T-helper 2 cell treated with Interferon-gamma antibody and Interleukin-4, amounts not matched to agents 5 μg/mL and 100 μg/mL, for 36 hours (primary cell): ENCODE results near the gene CCDC158.
"Not testable (repeated sequence)": the region's sequence is repeated elsewhere in the genome, so short reads cannot be mapped to it uniquely, and the experiment has no call there.

Experiments
- DNase-seq: peaks from one replicate; pipeline ENCODE4 v3.0.0; 2021; ENCODE audit warnings: low spot score
- H3K27ac Mint-ChIP-seq: one replicate; pipeline ENCODE4 v1.8.0; 2021; ENCODE audit warnings: mild to moderate bottlenecking, mixed read lengths
- H3K27me3 Mint-ChIP-seq: one replicate; pipeline ENCODE4 v1.8.0; 2021; ENCODE audit warnings: low read depth, mixed read lengths
- H3K36me3 Mint-ChIP-seq: one replicate; pipeline ENCODE4 v1.8.0; 2021; ENCODE audit warnings: low read depth, mixed read lengths
- H3K4me1 Mint-ChIP-seq: one replicate; pipeline ENCODE4 v1.8.0; 2021; ENCODE audit warnings: low read depth, mixed read lengths
- H3K4me3 Mint-ChIP-seq: one replicate; pipeline ENCODE4 v1.8.0; 2022; ENCODE audit warnings: mild to moderate bottlenecking, moderate library complexity, mixed read lengths
- H3K9me3 Mint-ChIP-seq: one replicate; pipeline ENCODE4 v1.8.0; 2021; ENCODE audit warnings: mixed read lengths

Gene CCDC158

GRCh38 chr4:76443376-76443775, 22.4 kb upstream of the CCDC158 start:
- Mint-ChIP-seq H3K27ac (no peak overlapping the region), H3K9me3 (no peaks in the 10 kb centered on the region), H3K4me1 (no peaks in the 10 kb centered on the region), H3K27me3 (peaks cover 3% of the 10 kb centered on the region), H3K4me3 (no peak overlapping the region), H3K36me3 (no peaks in the 10 kb centered on the region)
- DNase-seq: no peak

GRCh38 chr4:76442807-76443206, 21.9 kb upstream of the CCDC158 start:
- H3K9me3 Mint-ChIP-seq: no peaks in the 10 kb centered on the region
- DNase-seq: no peak
- peaks cover 4% of the 10 kb centered on the region for H3K27me3 Mint-ChIP-seq
- no peak overlapping the region for H3K27ac Mint-ChIP-seq
- no peaks in the 10 kb centered on the region for H3K4me1 Mint-ChIP-seq
- no peak overlapping the region for H3K4me3 Mint-ChIP-seq
- H3K36me3 Mint-ChIP-seq: no peaks in the 10 kb centered on the region

- no peak for DNase-seq
- Mint-ChIP-seq H3K4me3 (no peak overlapping the region), H3K27me3 (peaks cover 13% of the 10 kb centered on the region), H3K9me3 (no peaks in the 10 kb centered on the region), H3K4me1 (no peaks in the 10 kb centered on the region), H3K27ac (no peak overlapping the region), H3K36me3 (no peaks in the 10 kb centered on the region)
These were observed 20.9 kb upstream of the CCDC158 start for GRCh38 chr4:76441881-76442280.

GRCh38 chr4:76439491-76439890, 18.6 kb upstream of the CCDC158 start:
- no peak for DNase-seq
- H3K4me3 Mint-ChIP-seq: no peak overlapping the region
- H3K27ac Mint-ChIP-seq: no peak overlapping the region
- H3K4me1 Mint-ChIP-seq: no peaks in the 10 kb centered on the region
- H3K27me3 Mint-ChIP-seq: peaks cover 31% of the 10 kb centered on the region
- no peaks in the 10 kb centered on the region for H3K36me3 Mint-ChIP-seq
- H3K9me3 Mint-ChIP-seq: no peaks in the 10 kb centered on the region

GRCh38 chr4:76435528-76436319, 14.8 kb upstream of the CCDC158 start:
- H3K4me1 Mint-ChIP-seq: no peaks in the 10 kb centered on the region
- H3K27ac Mint-ChIP-seq: no peak overlapping the region
- no peak overlapping the region for H3K4me3 Mint-ChIP-seq
- H3K36me3 Mint-ChIP-seq: no peaks in the 10 kb centered on the region
- H3K27me3 Mint-ChIP-seq: peaks cover 45% of the 10 kb centered on the region
- DNase-seq: no peak
- no peaks in the 10 kb centered on the region for H3K9me3 Mint-ChIP-seq

- H3K36me3 Mint-ChIP-seq: no peaks in the 10 kb centered on the region
- DNase-seq: no peak
- H3K4me3 Mint-ChIP-seq: no peak within 1 kb of the TSS
- no peak within 1 kb of the TSS for H3K27ac Mint-ChIP-seq
- no peaks in the 10 kb centered on the region for H3K4me1 Mint-ChIP-seq
- peaks cover 45% of the 10 kb centered on the region for H3K27me3 Mint-ChIP-seq
- H3K9me3 Mint-ChIP-seq: no peaks in the 10 kb centered on the region
These were observed 14.1 kb upstream of the CCDC158 start, which contains the start of gene SHROOM3 for GRCh38 chr4:76434901-76435527. Gene SHROOM3 (plus strand): TSS chr4:76435229. CDS start chr4:76436053, 824 bp downstream.

GRCh38 chr4:76430519-76431388, 9.8 kb upstream of the CCDC158 start:
- Mint-ChIP-seq H3K27ac (no peak overlapping the region), H3K4me3 (no peak overlapping the region), H3K36me3 (no peaks in the 10 kb centered on the region), H3K9me3 (no peaks in the 10 kb centered on the region), H3K27me3 (peaks cover 37% of the 10 kb centered on the region), H3K4me1 (no peaks in the 10 kb centered on the region)
- no peak for DNase-seq

GRCh38 chr4:76429636-76430035, 8.7 kb upstream of the CCDC158 start:
- H3K4me3 Mint-ChIP-seq: no peak overlapping the region
- H3K36me3 Mint-ChIP-seq: no peaks in the 10 kb centered on the region
- no peak overlapping the region for H3K27ac Mint-ChIP-seq
- no peak for DNase-seq
- peaks cover 33% of the 10 kb centered on the region for H3K27me3 Mint-ChIP-seq
- H3K9me3 Mint-ChIP-seq: no peaks in the 10 kb centered on the region
- H3K4me1 Mint-ChIP-seq: no peaks in the 10 kb centered on the region

GRCh38 chr4:76426272-76426671, 5.3 kb upstream of the CCDC158 start:
- Mint-ChIP-seq H3K4me3 (no peak overlapping the region), H3K27ac (no peak overlapping the region), H3K9me3 (no peaks in the 10 kb centered on the region), H3K4me1 (peaks cover 3% of the 10 kb centered on the region), H3K36me3 (no peaks in the 10 kb centered on the region), H3K27me3 (peaks cover 31% of the 10 kb centered on the region)
- DNase-seq: no peak

GRCh38 chr4:76423159-76423558, 2.2 kb upstream of the CCDC158 start:
- peaks cover 47% of the 10 kb centered on the region for H3K27me3 Mint-ChIP-seq
- DNase-seq, H3K4me3 Mint-ChIP-seq, H3K27ac Mint-ChIP-seq, H3K9me3 Mint-ChIP-seq, H3K4me1 Mint-ChIP-seq, H3K36me3 Mint-ChIP-seq: not testable (repeated sequence)

- H3K36me3 Mint-ChIP-seq: no peaks in the 10 kb centered on the region
- H3K4me1 Mint-ChIP-seq: peaks cover 3% of the 10 kb centered on the region
- H3K27me3 Mint-ChIP-seq: peaks cover 33% of the 10 kb centered on the region
- no peak for DNase-seq
- peak overlapping the region; percentile 27 for H3K4me3 Mint-ChIP-seq
- H3K27ac Mint-ChIP-seq: no peak overlapping the region
- no peaks in the 10 kb centered on the region for H3K9me3 Mint-ChIP-seq
These were observed 666 bp downstream of the CCDC158 start for GRCh38 chr4:76420188-76420761.

- Mint-ChIP-seq H3K4me1 (no peaks in the 10 kb centered on the region), H3K27me3 (peaks cover 19% of the 10 kb centered on the region), H3K36me3 (no peaks in the 10 kb centered on the region), H3K4me3 (no peak overlapping the region), H3K9me3 (no peaks in the 10 kb centered on the region), H3K27ac (no peak overlapping the region)
- no peak for DNase-seq
These were observed 10.3 kb downstream of the CCDC158 start for GRCh38 chr4:76410636-76411035.

GRCh38 chr4:76407440-76408119, 13.4 kb downstream of the CCDC158 start:
- no peak overlapping the region for H3K4me3 Mint-ChIP-seq
- no peak for DNase-seq
- H3K9me3 Mint-ChIP-seq: no peaks in the 10 kb centered on the region
- no peak overlapping the region for H3K27ac Mint-ChIP-seq
- H3K4me1 Mint-ChIP-seq: no peaks in the 10 kb centered on the region
- H3K36me3 Mint-ChIP-seq: no peaks in the 10 kb centered on the region
- H3K27me3 Mint-ChIP-seq: peaks cover 31% of the 10 kb centered on the region
